H1 (cell line): Measurements from ENCODE around the gene SLC30A5. TPM values are rescaled to one million over a fixed set of nuclear protein-coding genes. Genes with fewer than 3 reads are reported as not detected.

Source experiments
- CBX5 ChIP-seq: fragments of 300-800, 300-1000 bp; sonication (generic); IDR thresholded peaks from 2 replicates; pipeline ENCODE4 v1.7.1; 2016; ENCODE audit warnings: antibody characterized with exemption, low read length, low read depth
- EGR1 ChIP-seq: IDR thresholded peaks from 2 replicates; pipeline ENCODE4 v1.6.1; 2011; ENCODE audit warnings: low read depth, low read length, borderline replicate concordance
- HDAC2 ChIP-seq, 2 experiments: fragments of 300-600 bp in 1 of 2; sonication (generic) in 1 of 2; IDR thresholded peaks; 2 replicates each; pipeline ENCODE4 v1.6.1; 2011 to 2012; ENCODE audit warnings: low read depth in 2 of 2, low read length in 2 of 2, mild to moderate bottlenecking in 2 of 2, moderate library complexity in 2 of 2, borderline replicate concordance in 1 of 2, inconsistent platforms in 1 of 2
- JUN ChIP-seq: IDR thresholded peaks from 2 replicates; pipeline ENCODE4 v1.6.1; 2011; ENCODE audit warnings: low read depth, mild to moderate bottlenecking, improper control_type of control experiment, low read length
- NANOG ChIP-seq: IDR thresholded peaks from 2 replicates; pipeline ENCODE4 v1.6.1; 2011; ENCODE audit warnings: low read length, low read depth, mild to moderate bottlenecking, inconsistent platforms; ENCODE audit not compliant: insufficient read depth, poor library complexity, severe bottlenecking
- SIN3A ChIP-seq, 2 experiments: IDR thresholded peaks in 1 of 2; conservative IDR thresholded peaks in 1 of 2; 2 replicates each; pipeline ENCODE4 v1.6.1; 2011 to 2012; ENCODE audit warnings: low read length in 2 of 2, improper control_type of control experiment in 1 of 2, low read depth in 1 of 2, mild to moderate bottlenecking in 1 of 2
- SIX5 ChIP-seq: IDR thresholded peaks from 2 replicates; pipeline ENCODE4 v1.6.1; 2011; ENCODE audit warnings: mild to moderate bottlenecking, low read depth, low read length
- SP2 ChIP-seq: IDR thresholded peaks from 2 replicates; pipeline ENCODE4 v1.6.1; 2012; ENCODE audit warnings: mild to moderate bottlenecking, low read length, inconsistent platforms
- TAF1 ChIP-seq: IDR thresholded peaks from 2 replicates; pipeline ENCODE4 v1.6.1; 2011; ENCODE audit warnings: mild to moderate bottlenecking, low read depth, low read length
- TBP ChIP-seq: IDR thresholded peaks from 2 replicates; pipeline ENCODE4 v1.6.1; 2011; ENCODE audit warnings: low read depth, low read length, improper control_type of control experiment
- ZNF274 ChIP-seq: IDR thresholded peaks from 2 replicates; pipeline ENCODE4 v1.7.0; 2012; ENCODE audit warnings: low read length, borderline replicate concordance; ENCODE audit errors: extremely low read depth
- polyA plus RNA-seq, 7 experiments: library from polyadenylated mRNA; depleted of rRNA in 3 of 7; stranded (reverse) in 5 of 7; unstranded in 2 of 7; fragments of >200 nt in 5 of 7; fragments of 200-250 nt in 2 of 7; gene quantifications; 1 replicate in 5 of 7; 2 replicates in 1 of 7; 4 replicates in 1 of 7; pipeline versions ENCODE4 v1.2.1 to v1.2.3, GENCODE V29; 2011 to 2013; ENCODE audit warnings: missing spikeins in 2 of 7, mixed read lengths in 2 of 7
- total RNA-seq: library from RNA; stranded (reverse); fragmentation: NEBNext Ultra II Directional; extraction: Animal tissue kit (Norgen Biotek cat#: 25700); gene quantifications from 2 replicates; pipeline ENCODE4 v1.2.1, GENCODE V29; 2021
- TF ChIP-seq, protein P1 (sequence below): fragments of 300-600 bp; sonication (generic); IDR thresholded peaks from 2 replicates; pipeline ENCODE4 v1.7.1; 2012; ENCODE audit warnings: low read length, moderate library complexity, mild to moderate bottlenecking, inconsistent platforms; ENCODE audit not compliant: insufficient replicate concordance

SLC30A5 gene
- total and polyA plus RNA-seq, 2 of the 8 experiments (the other 6 are each of a cell fraction or from before 2014, with no cell fraction given) = 31.0 to 43.5 TPM

DNA sequence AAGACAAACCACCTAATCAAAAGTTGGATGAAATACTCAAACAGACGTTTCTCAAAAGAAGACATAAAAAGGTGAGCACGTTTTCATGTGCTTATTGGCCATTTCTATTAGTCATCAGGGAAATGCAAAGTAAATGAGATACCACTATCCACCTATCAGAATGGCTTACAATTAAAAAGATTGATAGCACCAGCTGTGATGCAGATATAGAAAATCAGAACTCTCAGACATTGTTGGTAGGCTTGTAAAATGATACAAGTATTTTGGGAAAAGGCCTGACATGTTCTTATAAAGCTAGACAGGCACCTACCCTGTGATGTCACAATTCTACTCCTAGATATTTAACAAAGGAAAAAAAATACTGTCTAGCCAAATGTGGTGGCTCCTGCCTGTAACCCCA is 44.0 kb upstream of the SLC30A5 start (continued):
- TF ChIP-seq, protein P1, sequence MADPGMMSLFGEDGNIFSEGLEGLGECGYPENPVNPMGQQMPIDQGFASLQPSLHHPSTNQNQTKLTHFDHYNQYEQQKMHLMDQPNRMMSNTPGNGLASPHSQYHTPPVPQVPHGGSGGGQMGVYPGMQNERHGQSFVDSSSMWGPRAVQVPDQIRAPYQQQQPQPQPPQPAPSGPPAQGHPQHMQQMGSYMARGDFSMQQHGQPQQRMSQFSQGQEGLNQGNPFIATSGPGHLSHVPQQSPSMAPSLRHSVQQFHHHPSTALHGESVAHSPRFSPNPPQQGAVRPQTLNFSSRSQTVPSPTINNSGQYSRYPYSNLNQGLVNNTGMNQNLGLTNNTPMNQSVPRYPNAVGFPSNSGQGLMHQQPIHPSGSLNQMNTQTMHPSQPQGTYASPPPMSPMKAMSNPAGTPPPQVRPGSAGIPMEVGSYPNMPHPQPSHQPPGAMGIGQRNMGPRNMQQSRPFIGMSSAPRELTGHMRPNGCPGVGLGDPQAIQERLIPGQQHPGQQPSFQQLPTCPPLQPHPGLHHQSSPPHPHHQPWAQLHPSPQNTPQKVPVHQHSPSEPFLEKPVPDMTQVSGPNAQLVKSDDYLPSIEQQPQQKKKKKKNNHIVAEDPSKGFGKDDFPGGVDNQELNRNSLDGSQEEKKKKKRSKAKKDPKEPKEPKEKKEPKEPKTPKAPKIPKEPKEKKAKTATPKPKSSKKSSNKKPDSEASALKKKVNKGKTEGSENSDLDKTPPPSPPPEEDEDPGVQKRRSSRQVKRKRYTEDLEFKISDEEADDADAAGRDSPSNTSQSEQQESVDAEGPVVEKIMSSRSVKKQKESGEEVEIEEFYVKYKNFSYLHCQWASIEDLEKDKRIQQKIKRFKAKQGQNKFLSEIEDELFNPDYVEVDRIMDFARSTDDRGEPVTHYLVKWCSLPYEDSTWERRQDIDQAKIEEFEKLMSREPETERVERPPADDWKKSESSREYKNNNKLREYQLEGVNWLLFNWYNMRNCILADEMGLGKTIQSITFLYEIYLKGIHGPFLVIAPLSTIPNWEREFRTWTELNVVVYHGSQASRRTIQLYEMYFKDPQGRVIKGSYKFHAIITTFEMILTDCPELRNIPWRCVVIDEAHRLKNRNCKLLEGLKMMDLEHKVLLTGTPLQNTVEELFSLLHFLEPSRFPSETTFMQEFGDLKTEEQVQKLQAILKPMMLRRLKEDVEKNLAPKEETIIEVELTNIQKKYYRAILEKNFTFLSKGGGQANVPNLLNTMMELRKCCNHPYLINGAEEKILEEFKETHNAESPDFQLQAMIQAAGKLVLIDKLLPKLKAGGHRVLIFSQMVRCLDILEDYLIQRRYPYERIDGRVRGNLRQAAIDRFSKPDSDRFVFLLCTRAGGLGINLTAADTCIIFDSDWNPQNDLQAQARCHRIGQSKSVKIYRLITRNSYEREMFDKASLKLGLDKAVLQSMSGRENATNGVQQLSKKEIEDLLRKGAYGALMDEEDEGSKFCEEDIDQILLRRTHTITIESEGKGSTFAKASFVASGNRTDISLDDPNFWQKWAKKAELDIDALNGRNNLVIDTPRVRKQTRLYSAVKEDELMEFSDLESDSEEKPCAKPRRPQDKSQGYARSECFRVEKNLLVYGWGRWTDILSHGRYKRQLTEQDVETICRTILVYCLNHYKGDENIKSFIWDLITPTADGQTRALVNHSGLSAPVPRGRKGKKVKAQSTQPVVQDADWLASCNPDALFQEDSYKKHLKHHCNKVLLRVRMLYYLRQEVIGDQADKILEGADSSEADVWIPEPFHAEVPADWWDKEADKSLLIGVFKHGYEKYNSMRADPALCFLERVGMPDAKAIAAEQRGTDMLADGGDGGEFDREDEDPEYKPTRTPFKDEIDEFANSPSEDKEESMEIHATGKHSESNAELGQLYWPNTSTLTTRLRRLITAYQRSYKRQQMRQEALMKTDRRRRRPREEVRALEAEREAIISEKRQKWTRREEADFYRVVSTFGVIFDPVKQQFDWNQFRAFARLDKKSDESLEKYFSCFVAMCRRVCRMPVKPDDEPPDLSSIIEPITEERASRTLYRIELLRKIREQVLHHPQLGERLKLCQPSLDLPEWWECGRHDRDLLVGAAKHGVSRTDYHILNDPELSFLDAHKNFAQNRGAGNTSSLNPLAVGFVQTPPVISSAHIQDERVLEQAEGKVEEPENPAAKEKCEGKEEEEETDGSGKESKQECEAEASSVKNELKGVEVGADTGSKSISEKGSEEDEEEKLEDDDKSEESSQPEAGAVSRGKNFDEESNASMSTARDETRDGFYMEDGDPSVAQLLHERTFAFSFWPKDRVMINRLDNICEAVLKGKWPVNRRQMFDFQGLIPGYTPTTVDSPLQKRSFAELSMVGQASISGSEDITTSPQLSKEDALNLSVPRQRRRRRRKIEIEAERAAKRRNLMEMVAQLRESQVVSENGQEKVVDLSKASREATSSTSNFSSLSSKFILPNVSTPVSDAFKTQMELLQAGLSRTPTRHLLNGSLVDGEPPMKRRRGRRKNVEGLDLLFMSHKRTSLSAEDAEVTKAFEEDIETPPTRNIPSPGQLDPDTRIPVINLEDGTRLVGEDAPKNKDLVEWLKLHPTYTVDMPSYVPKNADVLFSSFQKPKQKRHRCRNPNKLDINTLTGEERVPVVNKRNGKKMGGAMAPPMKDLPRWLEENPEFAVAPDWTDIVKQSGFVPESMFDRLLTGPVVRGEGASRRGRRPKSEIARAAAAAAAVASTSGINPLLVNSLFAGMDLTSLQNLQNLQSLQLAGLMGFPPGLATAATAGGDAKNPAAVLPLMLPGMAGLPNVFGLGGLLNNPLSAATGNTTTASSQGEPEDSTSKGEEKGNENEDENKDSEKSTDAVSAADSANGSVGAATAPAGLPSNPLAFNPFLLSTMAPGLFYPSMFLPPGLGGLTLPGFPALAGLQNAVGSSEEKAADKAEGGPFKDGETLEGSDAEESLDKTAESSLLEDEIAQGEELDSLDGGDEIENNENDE = no peak
- TF ChIP-seq TAF1 = no peak
- no peak for TF ChIP-seq TBP
- no peak for TF ChIP-seq SP2
- TF ChIP-seq HDAC2 (IDR thresholded peaks at IDR 0.05; ENCODE audit: borderline replicate concordance in 1 of 2, low read depth in 2 of 2, low read length in 2 of 2) = no peak
- TF ChIP-seq SIX5 = no peak
- TF ChIP-seq JUN = no peak
- no peak for TF ChIP-seq NANOG
- TF ChIP-seq CBX5 = no peak
- no peak for TF ChIP-seq EGR1
- no peak for TF ChIP-seq SIN3A (conservative IDR thresholded peaks at IDR 0.05 in 1 of 2, IDR thresholded peaks at IDR 0.05 in 1 of 2; ENCODE audit: low read depth in 1 of 2, low read length in 2 of 2)
- no peak for TF ChIP-seq ZNF274
